GM15510 (cell line): ENCODE measurements around the gene BAG5.

Experiments used
- POLR2A ChIP-seq: IDR thresholded peaks from 3 replicates; pipeline ENCODE4 v1.6.1; 2011; ENCODE audit warnings: borderline replicate concordance; ENCODE audit not compliant: insufficient read length; ENCODE audit errors: extremely low read depth

BAG5 gene

GRCh38 chr14:103555559-103556337 is 6.7 kb downstream of the BAG5 start:
- no peak for TF ChIP-seq POLR2A

GRCh38 chr14:103552846-103553210 is 9.6 kb downstream of the BAG5 start:
- TF ChIP-seq POLR2A = no peak

- TF ChIP-seq POLR2A = no peak
These were observed 10.2 kb downstream of the BAG5 start for GRCh38 chr14:103552011-103552845.

GRCh38 chr14:103551338-103551762 is 11.1 kb downstream of the BAG5 start:
- no peak for TF ChIP-seq POLR2A

- no peak for TF ChIP-seq POLR2A
These were observed 11.8 kb downstream of the BAG5 start for GRCh38 chr14:103550451-103551337.

GRCh38 chr14:103549361-103550311 is 12.8 kb downstream of the BAG5 start:
- TF ChIP-seq POLR2A = no peak

- TF ChIP-seq POLR2A = no peak
These were observed 13.8 kb downstream of the BAG5 start for GRCh38 chr14:103548463-103549351.

GRCh38 chr14:103547941-103548462 is 14.5 kb downstream of the BAG5 start:
- no peak for TF ChIP-seq POLR2A

GRCh38 chr14:103547455-103547940 is 15.0 kb downstream of the BAG5 start:
- no peak for TF ChIP-seq POLR2A

GRCh38 chr14:103546652-103547454 is 15.6 kb downstream of the BAG5 start:
- TF ChIP-seq POLR2A = no peak

- TF ChIP-seq POLR2A = no peak
These were observed 16.4 kb downstream of the BAG5 start for GRCh38 chr14:103545915-103546651.
